CD4-positive, alpha-beta T cell (primary cell): ENCODE data around the gene FRMD5. TPM values are rescaled to one million over a fixed set of nuclear protein-coding genes. Genes with fewer than 3 reads are reported as not detected.
"Not testable (repeated sequence)": the region's sequence is repeated elsewhere in the genome, so short reads cannot be mapped to it uniquely, and the experiment has no call there.

Experiments
- ATAC-seq: fragments of 200-7000 bp; cut with Tn5 transposase; one replicate; pipeline ENCODE4 v1.10.0; 2022; ENCODE audit warnings: mild to moderate bottlenecking; ENCODE audit not compliant: poor library complexity
- CTCF ChIA-PET: fragments of 350-600 bp; sonication (Branson Sonifier 250); formaldehyde crosslinking; loops from one replicate; lab custom pipeline; 2021; ENCODE audit warnings: antibody characterized with exemption, inconsistent platforms; lab: Charles Lee
- POLR2A ChIA-PET: fragments of 350-600 bp; sonication (Branson Sonifier 250); formaldehyde crosslinking; loops from one replicate; lab custom pipeline; 2021; ENCODE audit warnings: antibody characterized with exemption, inconsistent platforms; lab: Charles Lee
- DNase-seq, 14 experiments: peaks; one replicate each; pipeline ENCODE4 v3.0.0-alpha.2; 2013 to 2020; ENCODE audit warnings: mixed read lengths in 2 of 14
- H3K27ac ChIP-seq, 2 donors: one replicate each; pipeline versions ENCODE4 v1.5.1 to v1.7.0; 2013; ENCODE audit warnings: low read length in 2 of 2, low read depth in 1 of 2, mild to moderate bottlenecking in 1 of 2
- H3K27me3 ChIP-seq, 2 experiments: 1 replicate in 1 of 2; 2 replicates in 1 of 2; pipeline versions ENCODE4 v1.6.1 to v1.7.0; 2013; ENCODE audit warnings: low read length in 2 of 2, control low read depth in 1 of 2, mild to moderate bottlenecking in 1 of 2, moderate library complexity in 1 of 2; ENCODE audit not compliant: insufficient read depth in 2 of 2, control insufficient read depth in 1 of 2
- H3K36me3 ChIP-seq: one replicate; pipeline ENCODE4 v1.6.1; 2013; ENCODE audit warnings: low read length, control low read depth; ENCODE audit not compliant: insufficient read depth
- H3K4me1 ChIP-seq: one replicate; pipeline ENCODE4 v1.6.1; 2013; ENCODE audit warnings: low read length, control low read depth; ENCODE audit not compliant: insufficient read depth
- H3K4me3 ChIP-seq: one replicate; pipeline ENCODE4 v1.5.1; 2013; ENCODE audit warnings: mild to moderate bottlenecking, low read length, moderate library complexity
- H3K9me3 ChIP-seq, 2 experiments: 1 replicate in 1 of 2; 2 replicates in 1 of 2; pipeline versions ENCODE4 v1.6.1 to v1.7.0; 2013; ENCODE audit warnings: low read length in 2 of 2, mild to moderate bottlenecking in 2 of 2, control low read depth in 1 of 2, moderate library complexity in 1 of 2; ENCODE audit not compliant: control insufficient read depth in 1 of 2, insufficient read depth in 1 of 2
- H3K27ac Mint-ChIP-seq: one replicate; pipeline ENCODE4 v1.8.0; 2020; ENCODE audit warnings: mixed read lengths
- H3K27me3 Mint-ChIP-seq: one replicate; pipeline ENCODE4 v1.8.0; 2021; ENCODE audit warnings: mixed read lengths
- H3K36me3 Mint-ChIP-seq: one replicate; pipeline ENCODE4 v1.8.0; 2021; ENCODE audit warnings: low read depth, mixed read lengths
- H3K4me1 Mint-ChIP-seq: one replicate; pipeline ENCODE4 v1.8.0; 2021; ENCODE audit warnings: low read depth, mixed read lengths
- H3K4me3 Mint-ChIP-seq: one replicate; pipeline ENCODE4 v1.8.0; 2020; ENCODE audit warnings: mild to moderate bottlenecking, mixed read lengths
- H3K9me3 Mint-ChIP-seq: one replicate; pipeline ENCODE4 v1.8.0; 2020; ENCODE audit warnings: mixed read lengths
- intact Hi-C, 2 experiments: fragments of 100-400 bp; cut with DNase I in 1 of 2; cut with micrococcal nuclease in 1 of 2; formaldehyde crosslinking; loops; one replicate each; pipeline versions ENCODE4 v1.15.1 to v1.9.0; 2023 to 2025; cut with DNase I, micrococcal nuclease
- total RNA-seq, 174 experiments: library from RNA in 2 of 174; stranded (reverse) in 2 of 174; gene quantifications; one replicate each; pipeline ENCODE4 v1.2.3 and lab custom pipeline; 2021 to 2026
- TF ChIP-seq, protein P1 (sequence below): fragments of 200-600 bp; IDR thresholded peaks from one replicate; pipeline ENCODE4 v1.8.0; 2022; ENCODE audit warnings: antibody characterized with exemption, mild to moderate bottlenecking

The FRMD5 gene
- total RNA-seq, 2 experiments from 2014 or later, result not detected

DNA sequence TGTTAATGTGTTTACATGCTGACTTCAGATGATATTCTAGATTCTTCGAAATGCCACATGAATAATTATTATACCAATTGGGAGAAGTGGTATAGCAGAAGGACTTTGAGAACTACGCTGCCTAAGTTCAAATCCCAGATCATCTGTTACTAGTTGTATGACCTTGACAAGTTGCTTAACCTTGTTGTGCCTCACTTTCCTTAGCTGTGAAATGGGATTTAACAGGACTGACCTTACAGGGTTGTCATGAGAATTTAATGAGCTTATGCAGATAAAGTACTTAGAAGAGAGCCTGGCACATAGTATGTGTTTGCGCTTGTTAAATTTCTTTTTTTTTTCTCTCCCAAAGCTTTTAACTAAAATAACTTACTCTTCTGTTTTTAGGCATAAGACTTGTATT is 343.8 kb downstream of the FRMD5 start:
- peaks cover 20% of the 10 kb centered on the region for H3K36me3 ChIP-seq
- ATAC-seq (no peak), DNase-seq (no peak)
- ChIA-PET CTCF (no interaction called here), POLR2A (interaction anchor here (0.7 kb wide), 1 partner anchor 816 kb away, joined by 3 read pairs; no protein-coding TSS in a partner anchor)
- no peaks in the 10 kb centered on the region for H3K27me3 ChIP-seq
- no peaks in the 10 kb centered on the region for H3K9me3 ChIP-seq
- intact Hi-C loops, result no loop called here
- Mint-ChIP-seq H3K4me1 (no peaks in the 10 kb centered on the region), H3K4me3 (no peak overlapping the region), H3K9me3 (no peaks in the 10 kb centered on the region), H3K27ac (no peak overlapping the region), H3K27me3 (no peaks in the 10 kb centered on the region), H3K36me3 (peaks cover 62% of the 10 kb centered on the region)
- H3K4me3 ChIP-seq, result no peak overlapping the region
- no peaks in the 10 kb centered on the region for H3K4me1 ChIP-seq
- TF ChIP-seq, protein P1, sequence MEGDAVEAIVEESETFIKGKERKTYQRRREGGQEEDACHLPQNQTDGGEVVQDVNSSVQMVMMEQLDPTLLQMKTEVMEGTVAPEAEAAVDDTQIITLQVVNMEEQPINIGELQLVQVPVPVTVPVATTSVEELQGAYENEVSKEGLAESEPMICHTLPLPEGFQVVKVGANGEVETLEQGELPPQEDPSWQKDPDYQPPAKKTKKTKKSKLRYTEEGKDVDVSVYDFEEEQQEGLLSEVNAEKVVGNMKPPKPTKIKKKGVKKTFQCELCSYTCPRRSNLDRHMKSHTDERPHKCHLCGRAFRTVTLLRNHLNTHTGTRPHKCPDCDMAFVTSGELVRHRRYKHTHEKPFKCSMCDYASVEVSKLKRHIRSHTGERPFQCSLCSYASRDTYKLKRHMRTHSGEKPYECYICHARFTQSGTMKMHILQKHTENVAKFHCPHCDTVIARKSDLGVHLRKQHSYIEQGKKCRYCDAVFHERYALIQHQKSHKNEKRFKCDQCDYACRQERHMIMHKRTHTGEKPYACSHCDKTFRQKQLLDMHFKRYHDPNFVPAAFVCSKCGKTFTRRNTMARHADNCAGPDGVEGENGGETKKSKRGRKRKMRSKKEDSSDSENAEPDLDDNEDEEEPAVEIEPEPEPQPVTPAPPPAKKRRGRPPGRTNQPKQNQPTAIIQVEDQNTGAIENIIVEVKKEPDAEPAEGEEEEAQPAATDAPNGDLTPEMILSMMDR, result no peak
- H3K27ac ChIP-seq, result no peak overlapping the region

- intact Hi-C loops, result no loop called here
- Mint-ChIP-seq H3K4me1 (no peaks in the 10 kb centered on the region), H3K9me3 (no peaks in the 10 kb centered on the region), H3K27ac (no peak overlapping the region), H3K4me3 (no peak overlapping the region), H3K27me3 (no peaks in the 10 kb centered on the region), H3K36me3 (peaks cover 55% of the 10 kb centered on the region)
- Histone ChIP-seq H3K27me3 (no peaks in the 10 kb centered on the region), H3K27ac (no peak overlapping the region), H3K9me3 (no peaks in the 10 kb centered on the region), H3K4me1 (no peaks in the 10 kb centered on the region), H3K4me3 (no peak overlapping the region), H3K36me3 (peaks cover 34% of the 10 kb centered on the region)
- TF ChIP-seq, protein P1, result no peak
- POLR2A ChIA-PET, result no interaction called here
- DNase-seq (no peak), ATAC-seq (no peak)
- CTCF ChIA-PET, result no interaction called here
Observed at GRCh38 chr15:43845421-43845820, 349.6 kb downstream of the FRMD5 start.

DNA sequence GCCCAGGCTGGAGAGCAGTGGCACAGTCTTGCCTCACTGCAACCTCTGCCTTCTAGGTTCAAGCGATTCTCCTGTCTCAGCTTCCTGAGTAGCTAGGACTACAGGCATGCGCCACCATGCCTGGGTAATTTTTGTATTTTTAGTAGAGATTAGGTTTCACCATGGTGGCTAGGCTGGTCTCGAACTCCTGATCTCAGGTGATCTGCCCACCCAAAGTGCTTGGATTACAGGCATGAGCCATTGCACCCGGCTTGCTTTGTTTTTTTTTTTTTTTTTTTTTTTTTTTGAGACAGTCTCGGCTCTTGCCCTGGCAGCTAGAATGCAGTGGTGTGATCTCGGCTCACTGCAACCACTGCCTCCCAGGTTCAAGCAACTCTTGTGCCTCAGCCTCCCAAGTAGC is 362.6 kb downstream of the FRMD5 start:
- H3K9me3 Mint-ChIP-seq, H3K9me3 ChIP-seq, CTCF ChIA-PET, DNase-seq, H3K4me3 Mint-ChIP-seq, H3K27ac ChIP-seq, intact Hi-C loops, H3K4me3 ChIP-seq, H3K27me3 ChIP-seq, ATAC-seq, H3K27me3 Mint-ChIP-seq: not testable (repeated sequence)
- Histone ChIP-seq H3K36me3 (peaks cover 22% of the 10 kb centered on the region), H3K4me1 (peaks cover 31% of the 10 kb centered on the region)
- Mint-ChIP-seq H3K4me1 (peaks cover 28% of the 10 kb centered on the region), H3K36me3 (peaks cover 28% of the 10 kb centered on the region), H3K27ac (peak overlapping the region; percentile 49)
- POLR2A ChIA-PET, result interaction anchor here (0.6 to 1.2 kb wide), 2 partner anchors 8 to 31 kb away, joined by 4 read pairs; partner anchors contain the start of gene MFAP1

DNA sequence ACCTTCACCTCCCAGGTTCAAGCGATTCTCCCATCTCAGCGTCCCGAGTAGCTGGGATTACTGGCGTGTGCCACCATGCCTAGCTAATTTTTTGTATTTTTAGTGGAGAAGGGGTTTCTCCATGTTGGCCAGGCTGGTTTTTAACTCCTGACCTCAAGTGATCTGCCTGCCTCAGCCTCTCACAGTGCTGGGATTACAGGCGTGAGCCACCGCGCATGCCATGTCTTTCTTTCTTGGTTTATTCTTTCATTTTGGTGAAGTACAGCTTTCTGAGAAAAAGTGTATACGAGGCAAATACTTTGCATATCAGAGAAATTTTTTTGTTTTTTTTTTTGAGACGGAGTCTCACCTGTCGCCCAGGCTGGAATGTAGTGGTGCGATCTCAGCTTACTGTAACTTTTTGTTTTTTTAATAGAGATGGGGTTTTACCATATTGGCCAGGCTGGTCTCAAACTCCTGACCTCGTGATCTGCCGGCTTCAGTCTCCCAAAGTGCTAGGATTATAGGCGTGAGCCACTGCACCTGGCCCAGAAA is 363.5 kb downstream of the FRMD5 start:
- Mint-ChIP-seq H3K36me3 (peaks cover 23% of the 10 kb centered on the region), H3K27ac (peak overlapping the region; percentile 49), H3K4me1 (peaks cover 36% of the 10 kb centered on the region)
- H3K27me3 ChIP-seq, ATAC-seq, DNase-seq, POLR2A ChIA-PET, H3K4me3 Mint-ChIP-seq, H3K4me3 ChIP-seq, H3K27ac ChIP-seq, H3K27me3 Mint-ChIP-seq, CTCF ChIA-PET, H3K9me3 Mint-ChIP-seq, H3K9me3 ChIP-seq, intact Hi-C loops: not testable (repeated sequence)
- H3K36me3 ChIP-seq, result peaks cover 15% of the 10 kb centered on the region
- H3K4me1 ChIP-seq, result peaks cover 38% of the 10 kb centered on the region

- CTCF ChIA-PET, DNase-seq, H3K27me3 ChIP-seq, H3K27me3 Mint-ChIP-seq, H3K4me3 ChIP-seq, POLR2A ChIA-PET, ATAC-seq, H3K9me3 ChIP-seq, H3K4me3 Mint-ChIP-seq, H3K27ac Mint-ChIP-seq, H3K9me3 Mint-ChIP-seq, H3K36me3 ChIP-seq, intact Hi-C loops, H3K27ac ChIP-seq: not testable (repeated sequence)
- H3K4me1 ChIP-seq, result peaks cover 46% of the 10 kb centered on the region
- peaks cover 41% of the 10 kb centered on the region for H3K4me1 Mint-ChIP-seq
- peaks cover 15% of the 10 kb centered on the region for H3K36me3 Mint-ChIP-seq
Observed at GRCh38 chr15:43830691-43831275, 364.3 kb downstream of the FRMD5 start.
